Heart left ventricle (tissue), 13 donors: Measurements from ENCODE around the gene GLYR1.

Experiments used
- POLR2A ChIP-seq, 2 donors: fragments of 450-650 bp; IDR thresholded peaks; one replicate each; pipeline ENCODE4 v1.6.1; 2017; ENCODE audit warnings: antibody characterized with exemption in 2 of 2, mild to moderate bottlenecking in 2 of 2, moderate library complexity in 2 of 2
- TF ChIP-seq, protein P1 (sequence below), 12 donors: fragments of 200-600 bp; sonication (generic) in 4 of 12; IDR thresholded peaks; one replicate each; pipeline versions ENCODE4 v1.5.0 to v1.8.0; 2018 to 2022; ENCODE audit warnings: antibody characterized with exemption in 12 of 12, mild to moderate bottlenecking in 5 of 12
- donor health status: ischemic (EF 13 %, LVEDD 7.1; RV severe dilation, severe dysfunction).
- donor health status: DM: no; HTN: yes; CAD: no.
- donor health status: DM: no; HTN: no; CAD: no.
- donor health status: ischemic (EF 25% LVEDD 6.9; RV normal size, moderate dysfunction).
- donor health status: ischemic (EF 25% LVEDD 5.7; RV mildly dilated, moderate dysfunction).
- donor health status: ischemic (EF 35%, LVEDD 5.7; RV mildly dilated, moderate dysfunction).
- donor health status: nonischemic (EF 11% LVEDD 7.7; RV severe dilation, severe dysfunction).
- donor health status: DM: yes; HTN: yes; CAD: no.
- donor health status: PGD.
- donor health status: ischemic (EF 29% LVEDD 5.4; RV normal size, mild dysfunction).
- donor health status: nonischemic (EF 23%, LVEDD 6.1; RV moderate dilation, normal function).

DNA sequence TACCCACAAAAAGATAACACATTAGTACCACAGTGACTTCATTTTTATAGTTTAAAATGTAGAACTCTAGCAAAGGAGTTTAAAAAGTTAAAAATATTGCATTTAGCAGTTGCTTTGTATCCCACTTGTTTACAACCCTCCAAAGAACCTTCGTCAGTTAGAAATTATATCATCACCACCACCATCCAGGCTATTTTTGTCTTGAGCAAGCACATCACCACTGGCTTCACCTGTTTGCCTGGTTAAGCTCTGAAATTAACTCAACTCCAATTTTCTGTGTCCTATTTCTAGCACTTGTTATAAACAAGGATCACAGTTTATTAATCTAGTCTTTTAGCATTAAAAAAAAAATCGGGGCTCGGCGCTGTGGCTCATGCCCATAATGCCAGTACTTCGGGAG is 6.1 kb downstream of the GLYR1 start:
- TF ChIP-seq, protein P1, sequence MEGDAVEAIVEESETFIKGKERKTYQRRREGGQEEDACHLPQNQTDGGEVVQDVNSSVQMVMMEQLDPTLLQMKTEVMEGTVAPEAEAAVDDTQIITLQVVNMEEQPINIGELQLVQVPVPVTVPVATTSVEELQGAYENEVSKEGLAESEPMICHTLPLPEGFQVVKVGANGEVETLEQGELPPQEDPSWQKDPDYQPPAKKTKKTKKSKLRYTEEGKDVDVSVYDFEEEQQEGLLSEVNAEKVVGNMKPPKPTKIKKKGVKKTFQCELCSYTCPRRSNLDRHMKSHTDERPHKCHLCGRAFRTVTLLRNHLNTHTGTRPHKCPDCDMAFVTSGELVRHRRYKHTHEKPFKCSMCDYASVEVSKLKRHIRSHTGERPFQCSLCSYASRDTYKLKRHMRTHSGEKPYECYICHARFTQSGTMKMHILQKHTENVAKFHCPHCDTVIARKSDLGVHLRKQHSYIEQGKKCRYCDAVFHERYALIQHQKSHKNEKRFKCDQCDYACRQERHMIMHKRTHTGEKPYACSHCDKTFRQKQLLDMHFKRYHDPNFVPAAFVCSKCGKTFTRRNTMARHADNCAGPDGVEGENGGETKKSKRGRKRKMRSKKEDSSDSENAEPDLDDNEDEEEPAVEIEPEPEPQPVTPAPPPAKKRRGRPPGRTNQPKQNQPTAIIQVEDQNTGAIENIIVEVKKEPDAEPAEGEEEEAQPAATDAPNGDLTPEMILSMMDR (IDR thresholded peaks at IDR 0.05): no peak
- TF ChIP-seq POLR2A (IDR thresholded peaks at IDR 0.05): no peak
